Activated CD8-positive, alpha-beta memory T cell treated with anti-CD3 and anti-CD28 coated beads for 24 hours (primary cell): Measurements from ENCODE around the gene MTTP.
"Not testable (repeated sequence)": the region's sequence is repeated elsewhere in the genome, so short reads cannot be mapped to it uniquely, and the experiment has no call there.

ENCODE experiments used
- DNase-seq: peaks from one replicate; pipeline ENCODE4 v3.0.0-alpha.2; 2020

The MTTP gene

DNA sequence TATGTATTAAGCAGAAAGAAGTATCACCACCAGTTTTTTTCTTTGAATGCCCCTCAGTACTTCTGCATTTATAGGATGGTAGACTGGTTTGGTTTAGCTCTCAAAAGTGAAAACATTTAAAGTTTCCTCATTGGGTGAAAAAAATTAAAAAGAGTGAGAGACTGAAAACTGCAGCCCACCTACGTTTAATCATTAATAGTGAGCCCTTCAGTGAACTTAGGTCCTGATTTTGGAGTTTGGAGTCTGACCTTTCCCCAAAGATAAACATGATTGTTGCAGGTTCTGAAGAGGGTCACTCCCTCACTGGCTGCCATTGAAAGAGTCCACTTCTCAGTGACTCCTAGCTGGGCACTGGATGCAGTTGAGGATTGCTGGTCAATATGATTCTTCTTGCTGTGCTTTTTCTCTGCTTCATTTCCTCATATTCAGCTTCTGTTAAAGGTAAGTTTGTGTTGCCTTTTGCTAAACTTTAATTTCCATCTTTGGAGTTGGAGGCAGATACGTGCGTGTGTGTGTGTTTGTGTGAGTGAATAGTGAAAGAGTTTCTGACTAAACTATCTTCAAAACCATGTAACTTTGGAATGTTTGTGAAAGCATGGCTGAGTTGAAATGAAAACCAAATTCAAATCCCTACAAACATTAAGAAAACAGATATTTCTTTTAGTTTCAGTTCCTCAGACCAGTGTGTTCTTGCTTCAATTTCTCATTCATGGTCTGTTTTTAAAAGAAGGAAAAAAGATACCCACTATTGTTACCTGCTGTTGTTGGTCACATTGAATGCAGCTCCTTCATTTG is at the start of gene MTTP:
Gene MTTP (plus strand): TSS at position 295 of the 795 bp plus-strand sequence. CDS start 86 bp downstream, at position 381.
- no peak for DNase-seq

DNA sequence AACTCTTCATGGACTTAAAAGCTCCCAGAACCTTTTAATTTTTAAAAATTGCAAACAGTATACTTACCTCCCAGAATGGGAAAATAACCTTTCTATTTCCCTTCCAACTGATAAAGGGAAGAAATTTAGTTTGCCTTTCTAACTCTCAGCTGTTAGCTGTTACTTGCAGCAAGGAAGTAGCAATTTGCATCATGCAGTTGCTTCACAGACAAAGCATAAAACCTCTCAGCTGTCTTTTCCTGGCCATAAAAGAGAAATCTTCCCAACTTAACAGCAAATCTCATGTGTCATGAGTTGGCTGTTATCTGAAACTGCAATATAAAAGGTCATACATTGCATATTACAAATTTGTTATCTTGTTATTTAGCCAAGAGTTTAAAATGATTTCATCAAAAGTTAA is 45.4 kb upstream of the MTTP start:
- no peak for DNase-seq

GRCh38 chr4:99529956-99530355 is 44.7 kb upstream of the MTTP start:
- DNase-seq = no peak

- DNase-seq = not testable (repeated sequence)
These were observed 39.9 kb upstream of the MTTP start for GRCh38 chr4:99534699-99535098.

- DNase-seq = no peak
These were observed 38.4 kb upstream of the MTTP start for GRCh38 chr4:99536271-99536670.

GRCh38 chr4:99536848-99537247 is 37.8 kb upstream of the MTTP start:
- no peak for DNase-seq

- no peak for DNase-seq
These were observed 37.0 kb upstream of the MTTP start for GRCh38 chr4:99537674-99538073.

DNA sequence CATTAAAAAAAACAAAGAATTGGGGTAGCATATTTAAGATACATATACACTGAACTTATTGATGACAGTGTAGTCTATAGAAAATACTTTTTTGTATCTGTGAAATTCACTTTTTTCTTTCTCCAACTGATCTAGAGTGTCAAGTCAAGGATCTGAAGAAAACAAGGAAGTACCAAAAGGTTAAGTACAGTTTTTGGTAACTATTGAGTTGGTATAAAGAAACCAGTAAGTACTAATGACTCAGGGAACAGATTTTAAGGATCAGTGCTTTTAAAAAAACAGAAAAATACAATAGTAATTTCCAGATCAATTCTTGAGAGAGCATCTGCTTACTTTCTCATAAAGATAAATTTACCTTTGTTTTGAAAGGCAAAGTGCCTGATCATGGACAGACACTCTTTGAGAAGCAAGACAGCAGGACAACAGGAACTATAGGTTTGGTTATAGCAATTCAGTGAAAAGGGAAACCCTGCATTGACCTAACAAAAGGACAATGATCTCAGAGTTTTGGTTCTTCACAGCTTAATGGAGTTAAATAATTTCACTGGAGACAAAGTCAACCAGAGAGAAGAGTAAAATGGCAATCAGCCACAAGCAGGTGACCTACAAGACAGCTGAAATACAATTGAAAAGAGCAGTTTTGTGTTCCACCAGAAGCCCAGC is 34.2 kb upstream of the MTTP start:
- DNase-seq = no peak

GRCh38 chr4:99552872-99553271 is 21.8 kb upstream of the MTTP start:
- DNase-seq = no peak

DNA sequence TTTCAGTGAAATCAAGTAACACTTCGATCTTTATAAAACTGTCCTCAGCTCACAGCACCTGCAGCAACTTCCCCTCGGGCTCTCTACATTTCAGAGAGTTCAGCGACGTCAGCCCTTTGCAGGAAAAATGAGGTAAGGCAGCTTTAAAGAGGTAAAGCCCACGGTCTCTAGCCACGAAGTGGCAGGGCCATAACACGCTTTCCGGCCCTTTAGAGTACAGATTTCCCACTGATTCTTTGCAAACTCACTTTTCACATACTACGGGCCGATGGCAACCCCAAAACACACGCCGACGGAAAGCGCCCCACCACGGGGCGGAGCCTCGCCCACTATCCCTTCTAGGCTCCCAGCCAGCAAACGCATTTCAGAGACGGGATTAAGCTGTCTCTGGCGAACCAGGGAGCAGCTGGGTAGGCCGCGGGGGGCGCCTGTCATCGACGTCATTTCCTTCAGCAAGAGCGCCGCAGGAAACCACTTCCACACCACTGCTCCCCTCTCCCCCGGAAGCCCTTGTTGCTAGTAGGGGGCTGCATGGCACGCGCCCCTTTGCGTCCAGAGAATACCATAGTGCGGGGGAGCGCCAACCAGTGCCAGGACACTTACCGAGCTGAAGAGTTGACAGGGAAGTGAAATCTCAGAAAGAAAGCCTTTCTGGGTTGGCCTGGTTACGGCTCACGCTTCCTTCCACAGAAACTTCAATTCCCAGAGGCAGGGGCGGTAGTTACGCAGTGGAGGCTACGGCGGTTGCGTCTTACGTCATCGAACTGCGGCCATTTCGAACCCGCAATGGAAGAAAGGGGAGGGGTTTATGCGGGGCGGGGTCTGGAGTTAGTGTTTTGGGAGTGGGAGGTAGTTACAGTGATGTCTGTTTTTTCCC is 11.1 kb upstream of the MTTP start, which contains the start of gene TRMT10A:
Gene TRMT10A (minus strand): TSS at position 730 of the 877 bp plus-strand sequence. CDS start 4,701 bp downstream, outside the sequence.
- DNase-seq = peak; percentile 96

GRCh38 chr4:99564921-99565320 is 9.7 kb upstream of the MTTP start:
- DNase-seq = no peak

DNA sequence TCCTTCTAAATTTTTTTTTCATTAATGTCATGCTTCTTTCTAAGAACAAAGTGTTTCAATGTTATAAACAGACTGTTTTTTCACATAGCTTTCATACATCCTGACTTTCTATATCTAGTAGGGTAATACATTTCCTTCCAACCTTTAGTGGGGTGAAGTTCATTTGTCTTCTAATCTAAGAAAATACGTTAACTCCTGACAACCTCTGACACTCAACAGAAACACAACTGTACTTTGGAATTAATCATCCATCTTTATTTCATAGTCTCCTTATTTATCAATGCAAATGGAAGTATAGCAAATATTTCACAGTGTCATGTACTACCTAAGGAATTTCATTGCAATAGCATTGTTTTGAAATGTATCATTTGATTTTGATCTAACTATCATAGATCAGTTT is 2.7 kb upstream of the MTTP start:
- DNase-seq = no peak

GRCh38 chr4:99572527-99573240 is 1.9 kb upstream of the MTTP start:
- no peak for DNase-seq

GRCh38 chr4:99573735-99574368 is 772 bp upstream of the MTTP start:
- no peak for DNase-seq

GRCh38 chr4:99578714-99579113 is 4.1 kb downstream of the MTTP start:
- no peak for DNase-seq

GRCh38 chr4:99585516-99585915 is 10.9 kb downstream of the MTTP start:
- no peak for DNase-seq

- DNase-seq = no peak
These were observed 11.7 kb downstream of the MTTP start for GRCh38 chr4:99586322-99586721.

DNA sequence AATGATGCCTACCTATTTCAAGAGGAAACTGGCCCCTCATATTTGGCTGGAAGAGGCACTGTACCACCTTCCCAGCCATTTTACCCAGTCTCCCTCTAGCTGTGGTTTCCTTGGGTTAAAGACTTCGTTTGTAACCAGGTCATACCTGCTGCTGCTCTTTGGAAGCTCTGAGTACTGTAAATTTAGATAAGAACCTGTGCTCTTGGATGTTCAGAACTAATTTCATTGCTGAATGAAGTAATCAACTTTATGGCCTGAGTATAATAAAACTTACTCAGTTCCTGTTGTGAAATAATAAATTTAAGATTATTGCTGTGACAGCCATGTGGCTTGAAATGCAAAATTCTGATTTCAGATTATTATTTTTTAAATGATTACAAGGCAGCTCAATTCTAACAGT is 12.2 kb downstream of the MTTP start:
- no peak for DNase-seq

DNA sequence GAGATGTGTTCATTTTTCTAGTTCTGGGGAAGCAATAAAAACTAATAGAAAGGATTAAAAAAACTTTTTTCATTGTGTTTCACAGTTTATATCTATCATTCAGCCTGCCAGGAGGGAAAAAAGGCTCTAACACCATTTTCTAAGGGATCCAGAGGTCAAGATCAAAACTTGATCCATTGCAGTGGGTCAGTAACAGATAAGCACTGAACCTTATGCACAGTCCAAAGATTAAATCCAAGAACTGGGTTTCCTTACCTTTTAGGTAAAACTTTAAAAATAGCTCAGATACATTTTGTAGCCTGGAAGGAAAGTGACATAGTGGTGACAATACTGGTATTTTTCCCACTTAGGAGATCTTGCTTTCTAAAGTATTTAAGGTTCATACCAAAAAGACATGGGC is 12.7 kb downstream of the MTTP start:
- no peak for DNase-seq

DNA sequence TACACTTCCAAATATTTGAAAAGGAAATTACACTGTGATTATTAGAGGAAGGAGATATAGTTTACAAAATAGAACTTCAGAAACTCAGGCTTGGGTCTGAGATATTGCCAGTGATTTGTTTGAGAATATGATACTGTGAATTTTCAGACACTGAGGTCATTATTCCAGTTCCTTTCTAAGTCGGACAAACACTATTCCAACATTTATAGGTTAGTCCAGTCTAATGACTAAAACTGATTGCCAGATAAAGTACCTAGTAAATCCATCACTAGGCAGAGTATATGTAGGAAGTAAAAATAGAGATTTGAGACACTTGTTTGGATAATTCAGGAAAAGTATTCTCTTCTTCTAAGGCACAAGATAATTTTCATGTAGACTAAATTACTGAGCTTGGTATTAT is 13.2 kb downstream of the MTTP start:
- DNase-seq = no peak

DNA sequence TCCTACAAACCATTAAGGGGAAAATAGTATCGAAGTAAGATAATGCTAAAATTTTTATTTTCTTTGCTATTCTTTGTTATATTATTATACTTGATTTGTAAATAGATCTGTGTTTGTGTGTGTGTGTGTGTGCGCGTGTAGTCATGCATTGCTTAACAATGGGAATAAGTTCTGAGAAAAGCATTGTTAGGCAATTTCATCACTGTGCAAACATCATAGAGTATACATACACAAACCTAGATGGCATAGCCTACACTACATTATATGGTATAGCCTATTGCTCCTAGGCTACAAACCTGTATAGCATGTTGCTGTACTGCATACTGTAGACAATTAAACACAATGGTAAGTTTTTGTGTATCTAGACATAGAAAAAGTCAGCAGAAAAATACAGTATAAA is 17.1 kb downstream of the MTTP start:
- no peak for DNase-seq
